Measurements from ENCODE around the gene SLC30A3. TPM values are rescaled to one million over a fixed set of nuclear protein-coding genes. Genes with fewer than 3 reads are reported as not detected.

SLC30A3 gene
- total RNA-seq, 1 donor from 2014 or later = 0.82 TPM

GRCh38 chr2:27238976-27239375 lies 23.9 kb downstream of the SLC30A3 start:
- FAIRE-seq (no peak), DNase-seq (ENCODE audit: low spot score in 2 of 2) (no peak)

- DNase-seq (ENCODE audit: low spot score in 2 of 2) = no peak
- FAIRE-seq = no peak
Measured at GRCh38 chr2:27237341-27237945, 25.4 kb downstream of the SLC30A3 start.

GRCh38 chr2:27236626-27237025 lies 26.2 kb downstream of the SLC30A3 start:
- FAIRE-seq = no peak
- DNase-seq (ENCODE audit: low spot score in 2 of 2) = no peak

GRCh38 chr2:27236136-27236535 lies 26.7 kb downstream of the SLC30A3 start:
- no peak for DNase-seq (ENCODE audit: low spot score in 2 of 2)
- no peak for FAIRE-seq

- no peak for DNase-seq (ENCODE audit: low spot score in 2 of 2)
- no peak for FAIRE-seq
Measured at GRCh38 chr2:27233341-27233740, 29.5 kb downstream of the SLC30A3 start.

- DNase-seq (ENCODE audit: low spot score in 2 of 2) (no peak), FAIRE-seq (no peak)
Measured at GRCh38 chr2:27231921-27232320, 30.9 kb downstream of the SLC30A3 start.

GRCh38 chr2:27227501-27227900 lies 35.3 kb downstream of the SLC30A3 start:
- FAIRE-seq (no peak), DNase-seq (ENCODE audit: low spot score in 2 of 2) (no peak)

GRCh38 chr2:27225526-27225925 lies 37.3 kb downstream of the SLC30A3 start:
- FAIRE-seq = no peak
- DNase-seq (ENCODE audit: low spot score in 2 of 2) = no peak

GRCh38 chr2:27223416-27223815 lies 39.4 kb downstream of the SLC30A3 start:
- no peak for FAIRE-seq
- DNase-seq (ENCODE audit: low spot score in 2 of 2) = no peak

- FAIRE-seq (no peak), DNase-seq (ENCODE audit: low spot score in 2 of 2) (no peak)
Measured at GRCh38 chr2:27222407-27222806, 40.4 kb downstream of the SLC30A3 start.

GRCh38 chr2:27221166-27221565 lies 41.7 kb downstream of the SLC30A3 start:
- FAIRE-seq (no peak), DNase-seq (ENCODE audit: low spot score in 2 of 2) (no peak)

- no peak for DNase-seq (ENCODE audit: low spot score in 2 of 2)
- no peak for FAIRE-seq
Measured at GRCh38 chr2:27220091-27220490, 42.8 kb downstream of the SLC30A3 start.

- no peak for FAIRE-seq
Measured at GRCh38 chr2:27219091-27219490, 43.8 kb downstream of the SLC30A3 start.

GRCh38 chr2:27218614-27219013 lies 44.2 kb downstream of the SLC30A3 start:
- no peak for FAIRE-seq
- DNase-seq (ENCODE audit: low spot score in 2 of 2) = no peak

More at GRCh38 chr2:27219091-27219490, 43.8 kb downstream of the SLC30A3 start:
- DNase-seq (ENCODE audit: low spot score in 2 of 2) = no peak

GRCh38 chr2:27217173-27218121 lies 45.4 kb downstream of the SLC30A3 start, which contains the start of gene CAD:
Gene CAD, plus strand, starts transcription at chr2:27217369. Its CDS starts 183 bp downstream, at chr2:27217552.
- no peak for FAIRE-seq
- peak; percentile 82 to 89 for DNase-seq (ENCODE audit: low spot score in 2 of 2)

- FAIRE-seq (no peak), DNase-seq (ENCODE audit: low spot score in 2 of 2) (no peak)
Measured at GRCh38 chr2:27216416-27217137, 46.3 kb downstream of the SLC30A3 start.

GRCh38 chr2:27214941-27215340 lies 47.9 kb downstream of the SLC30A3 start:
- no peak for FAIRE-seq
- no peak for DNase-seq (ENCODE audit: low spot score in 2 of 2)

GRCh38 chr2:27212626-27213471 lies 50.0 kb downstream of the SLC30A3 start:
- FAIRE-seq = no peak
- DNase-seq (ENCODE audit: low spot score in 2 of 2) = no peak

GRCh38 chr2:27211943-27212625 lies 50.8 kb downstream of the SLC30A3 start, which contains the start of the genes ATRAID and SLC5A6:
Gene ATRAID, plus strand, starts transcription at chr2:27212041. Its CDS starts 328 bp downstream, at chr2:27212369.
Gene SLC5A6, minus strand, starts transcription at chr2:27212268. Its CDS starts 4,618 bp downstream, at chr2:27207650.
- no peak for FAIRE-seq
- peak; percentile 94 for DNase-seq (ENCODE audit: low spot score in 2 of 2)
